GM23338 (cell line): Measurements from ENCODE around the gene SPOCK2. TPM values are rescaled to one million over a fixed set of nuclear protein-coding genes. Genes with fewer than 3 reads are reported as not detected.

Experiments used
- ATAC-seq: fragments of 200-7000 bp; cut with Tn5 transposase; 3 replicates; pipeline ENCODE4 v1.9.1; 2020
- DNase-seq: peaks from one replicate; pipeline ENCODE4 v3.0.0-alpha.2; 2015; ENCODE audit warnings: low spot score
- H2AFZ ChIP-seq: fragments of 200-600 bp; sonication (generic); 2 replicates; pipeline ENCODE4 v1.8.0; 2016; ENCODE audit warnings: antibody characterized with exemption, mild to moderate bottlenecking, moderate library complexity
- H3F3A ChIP-seq: fragments of 200-600 bp; sonication (generic); replicated peaks from 2 replicates; pipeline ENCODE4 v1.8.0; 2017; ENCODE audit warnings: antibody characterized with exemption, mixed run types, low read depth
- H3K27ac ChIP-seq: fragments of 200-600 bp; sonication (generic); 2 replicates; pipeline ENCODE4 v1.6.1; 2016; ENCODE audit warnings: low read depth
- H3K27me3 ChIP-seq: fragments of 200-600 bp; sonication (generic); 2 replicates; pipeline ENCODE4 v1.8.0; 2016; ENCODE audit warnings: mild to moderate bottlenecking, mixed run types, moderate library complexity; ENCODE audit not compliant: insufficient read depth
- H3K36me3 ChIP-seq: fragments of 200-600 bp; sonication (generic); 2 replicates; pipeline ENCODE4 v1.8.0; 2016; ENCODE audit warnings: mild to moderate bottlenecking; ENCODE audit not compliant: insufficient read depth
- H3K4me1 ChIP-seq: fragments of 200-600 bp; sonication (generic); 2 replicates; pipeline ENCODE4 v1.8.0; 2016; ENCODE audit warnings: mild to moderate bottlenecking, moderate library complexity; ENCODE audit not compliant: insufficient read depth
- H3K4me2 ChIP-seq: fragments of 200-600 bp; sonication (generic); 2 replicates; pipeline ENCODE4 v1.7.1; 2017; ENCODE audit warnings: mixed run types
- H3K4me3 ChIP-seq: fragments of 200-600 bp; sonication (generic); 2 replicates; pipeline ENCODE4 v1.6.1; 2016; ENCODE audit warnings: mixed run types
- H3K79me2 ChIP-seq: fragments of 200-600 bp; sonication (generic); replicated peaks from 2 replicates; pipeline ENCODE4 v1.8.0; 2017; ENCODE audit warnings: mild to moderate bottlenecking; ENCODE audit not compliant: insufficient read depth
- H3K9me2 ChIP-seq: fragments of 200-600 bp; sonication (generic); 2 replicates; pipeline ENCODE4 v1.8.0; 2017; ENCODE audit not compliant: insufficient read depth
- H4K20me1 ChIP-seq: fragments of 200-600 bp; sonication (generic); replicated peaks from 2 replicates; pipeline ENCODE4 v1.8.0; 2017; ENCODE audit warnings: mild to moderate bottlenecking; ENCODE audit not compliant: insufficient read depth
- H3K27ac Mint-ChIP-seq: 2 replicates; pipeline ENCODE4 v1.8.0; 2020; ENCODE audit warnings: inconsistent platforms, mild to moderate bottlenecking, moderate library complexity, mixed read lengths
- H3K27me3 Mint-ChIP-seq: 3 replicates; pipeline ENCODE4 v1.8.0; 2022; ENCODE audit warnings: low read depth, mild to moderate bottlenecking, moderate library complexity, mixed read lengths, inconsistent platforms; ENCODE audit not compliant: insufficient read depth, poor library complexity
- H3K36me3 Mint-ChIP-seq: 3 replicates; pipeline ENCODE4 v1.8.0; 2021; ENCODE audit warnings: low read depth, mild to moderate bottlenecking, inconsistent platforms, moderate library complexity, mixed read lengths
- H3K4me1 Mint-ChIP-seq: 3 replicates; pipeline ENCODE4 v1.8.0; 2020; ENCODE audit warnings: mild to moderate bottlenecking, inconsistent platforms, mixed read lengths
- H3K4me3 Mint-ChIP-seq: 3 replicates; pipeline ENCODE4 v1.8.0; 2021; ENCODE audit warnings: moderate library complexity, mild to moderate bottlenecking, inconsistent platforms, mixed read lengths
- H3K9me3 Mint-ChIP-seq: 3 replicates; pipeline ENCODE4 v1.8.0; 2020; ENCODE audit warnings: moderate library complexity, mild to moderate bottlenecking, inconsistent platforms, mixed read lengths
- CREB1 ChIP-seq: fragments of 250-450 bp; sonication (Bioruptor Pico); IDR thresholded peaks from 2 replicates; pipeline ENCODE4 v1.5.0; 2020; ENCODE audit warnings: low read depth, mild to moderate bottlenecking, moderate library complexity
- EZH2phosphoT487 ChIP-seq: fragments of 200-600 bp; sonication (generic); IDR thresholded peaks from one replicate; pipeline ENCODE4 v1.8.1; 2018; ENCODE audit warnings: antibody characterized with exemption; ENCODE audit not compliant: unreplicated experiment
- NANOG ChIP-seq: IDR thresholded peaks from 2 replicates; pipeline ENCODE4 v1.6.1; 2016; ENCODE audit warnings: antibody characterized with exemption, borderline replicate concordance
- ZNF114 ChIP-seq: fragments of 250-450 bp; sonication (Bioruptor Pico); IDR thresholded peaks from 2 replicates; pipeline ENCODE4 v1.5.0; 2020; ENCODE audit warnings: mild to moderate bottlenecking, moderate library complexity
- ZNF331 ChIP-seq: fragments of 250-450 bp; sonication (Bioruptor Pico); IDR thresholded peaks from 2 replicates; pipeline ENCODE4 v1.5.0; 2020; ENCODE audit warnings: low read depth, mild to moderate bottlenecking, moderate library complexity
- polyA plus RNA-seq: library from polyadenylated mRNA; unstranded; fragments of >200 nt; fragmentation: Nextera tagmentation; extraction: Ambion mirVana; gene quantifications from 2 replicates; pipeline ENCODE4 v1.2.1, GENCODE V29; 2016
- total RNA-seq: library from RNA; depleted of rRNA; stranded (reverse); fragments of >200 nt; shearing (Covaris generic); gene quantifications from 2 replicates; pipeline ENCODE4 v1.2.3, GENCODE V29; 2014
- TF ChIP-seq, protein P1 (sequence below): fragments of 250-450 bp; sonication (Bioruptor Pico); IDR thresholded peaks from 2 replicates; pipeline ENCODE4 v1.5.0; 2020; ENCODE audit warnings: mild to moderate bottlenecking, moderate library complexity
- TF ChIP-seq, protein P2 (sequence below): IDR thresholded peaks from 2 replicates; pipeline ENCODE4 v1.6.1; 2016; ENCODE audit warnings: antibody characterized with exemption

The SPOCK2 gene
- total and polyA plus RNA-seq, 2 experiments from 2014 or later, result 1.3 to 3.6 TPM

DNA sequence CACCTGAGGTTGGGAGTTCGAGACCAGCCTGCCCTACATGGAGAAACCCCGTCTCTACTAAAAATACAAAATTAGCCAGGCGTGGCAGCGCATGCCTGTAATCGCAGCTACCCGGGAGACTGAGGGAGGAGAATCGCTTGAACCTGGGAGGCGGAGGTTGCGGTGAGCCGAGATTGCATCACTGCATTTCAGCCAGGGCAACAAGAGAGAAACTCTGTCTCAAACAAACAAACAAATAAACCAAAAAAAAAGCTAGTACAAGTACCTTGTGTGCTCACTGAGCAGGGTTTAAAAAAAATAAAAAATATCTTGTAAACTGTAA, 11.2 kb upstream of the SPOCK2 start (continued):
- TF ChIP-seq, protein P1, sequence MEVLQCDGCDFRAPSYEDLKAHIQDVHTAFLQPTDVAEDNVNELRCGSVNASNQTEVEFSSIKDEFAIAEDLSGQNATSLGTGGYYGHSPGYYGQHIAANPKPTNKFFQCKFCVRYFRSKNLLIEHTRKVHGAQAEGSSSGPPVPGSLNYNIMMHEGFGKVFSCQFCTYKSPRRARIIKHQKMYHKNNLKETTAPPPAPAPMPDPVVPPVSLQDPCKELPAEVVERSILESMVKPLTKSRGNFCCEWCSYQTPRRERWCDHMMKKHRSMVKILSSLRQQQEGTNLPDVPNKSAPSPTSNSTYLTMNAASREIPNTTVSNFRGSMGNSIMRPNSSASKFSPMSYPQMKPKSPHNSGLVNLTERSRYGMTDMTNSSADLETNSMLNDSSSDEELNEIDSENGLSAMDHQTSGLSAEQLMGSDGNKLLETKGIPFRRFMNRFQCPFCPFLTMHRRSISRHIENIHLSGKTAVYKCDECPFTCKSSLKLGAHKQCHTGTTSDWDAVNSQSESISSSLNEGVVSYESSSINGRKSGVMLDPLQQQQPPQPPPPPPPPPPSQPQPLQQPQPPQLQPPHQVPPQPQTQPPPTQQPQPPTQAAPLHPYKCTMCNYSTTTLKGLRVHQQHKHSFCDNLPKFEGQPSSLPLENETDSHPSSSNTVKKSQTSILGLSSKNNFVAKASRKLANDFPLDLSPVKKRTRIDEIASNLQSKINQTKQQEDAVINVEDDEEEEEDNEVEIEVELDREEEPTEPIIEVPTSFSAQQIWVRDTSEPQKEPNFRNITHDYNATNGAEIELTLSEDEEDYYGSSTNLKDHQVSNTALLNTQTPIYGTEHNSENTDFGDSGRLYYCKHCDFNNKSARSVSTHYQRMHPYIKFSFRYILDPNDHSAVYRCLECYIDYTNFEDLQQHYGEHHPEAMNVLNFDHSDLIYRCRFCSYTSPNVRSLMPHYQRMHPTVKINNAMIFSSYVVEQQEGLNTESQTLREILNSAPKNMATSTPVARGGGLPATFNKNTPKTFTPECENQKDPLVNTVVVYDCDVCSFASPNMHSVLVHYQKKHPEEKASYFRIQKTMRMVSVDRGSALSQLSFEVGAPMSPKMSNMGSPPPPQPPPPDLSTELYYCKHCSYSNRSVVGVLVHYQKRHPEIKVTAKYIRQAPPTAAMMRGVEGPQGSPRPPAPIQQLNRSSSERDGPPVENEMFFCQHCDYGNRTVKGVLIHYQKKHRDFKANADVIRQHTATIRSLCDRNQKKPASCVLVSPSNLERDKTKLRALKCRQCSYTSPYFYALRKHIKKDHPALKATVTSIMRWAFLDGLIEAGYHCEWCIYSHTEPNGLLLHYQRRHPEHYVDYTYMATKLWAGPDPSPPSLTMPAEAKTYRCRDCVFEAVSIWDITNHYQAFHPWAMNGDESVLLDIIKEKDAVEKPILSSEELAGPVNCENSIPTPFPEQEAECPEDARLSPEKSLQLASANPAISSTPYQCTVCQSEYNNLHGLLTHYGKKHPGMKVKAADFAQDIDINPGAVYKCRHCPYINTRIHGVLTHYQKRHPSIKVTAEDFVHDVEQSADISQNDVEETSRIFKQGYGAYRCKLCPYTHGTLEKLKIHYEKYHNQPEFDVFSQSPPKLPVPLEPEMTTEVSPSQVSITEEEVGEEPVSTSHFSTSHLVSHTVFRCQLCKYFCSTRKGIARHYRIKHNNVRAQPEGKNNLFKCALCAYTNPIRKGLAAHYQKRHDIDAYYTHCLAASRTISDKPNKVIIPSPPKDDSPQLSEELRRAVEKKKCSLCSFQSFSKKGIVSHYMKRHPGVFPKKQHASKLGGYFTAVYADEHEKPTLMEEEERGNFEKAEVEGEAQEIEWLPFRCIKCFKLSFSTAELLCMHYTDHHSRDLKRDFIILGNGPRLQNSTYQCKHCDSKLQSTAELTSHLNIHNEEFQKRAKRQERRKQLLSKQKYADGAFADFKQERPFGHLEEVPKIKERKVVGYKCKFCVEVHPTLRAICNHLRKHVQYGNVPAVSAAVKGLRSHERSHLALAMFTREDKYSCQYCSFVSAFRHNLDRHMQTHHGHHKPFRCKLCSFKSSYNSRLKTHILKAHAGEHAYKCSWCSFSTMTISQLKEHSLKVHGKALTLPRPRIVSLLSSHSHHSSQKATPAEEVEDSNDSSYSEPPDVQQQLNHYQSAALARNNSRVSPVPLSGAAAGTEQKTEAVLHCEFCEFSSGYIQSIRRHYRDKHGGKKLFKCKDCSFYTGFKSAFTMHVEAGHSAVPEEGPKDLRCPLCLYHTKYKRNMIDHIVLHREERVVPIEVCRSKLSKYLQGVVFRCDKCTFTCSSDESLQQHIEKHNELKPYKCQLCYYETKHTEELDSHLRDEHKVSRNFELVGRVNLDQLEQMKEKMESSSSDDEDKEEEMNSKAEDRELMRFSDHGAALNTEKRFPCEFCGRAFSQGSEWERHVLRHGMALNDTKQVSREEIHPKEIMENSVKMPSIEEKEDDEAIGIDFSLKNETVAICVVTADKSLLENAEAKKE (CRISPR knock-in tag), result no peak

DNA sequence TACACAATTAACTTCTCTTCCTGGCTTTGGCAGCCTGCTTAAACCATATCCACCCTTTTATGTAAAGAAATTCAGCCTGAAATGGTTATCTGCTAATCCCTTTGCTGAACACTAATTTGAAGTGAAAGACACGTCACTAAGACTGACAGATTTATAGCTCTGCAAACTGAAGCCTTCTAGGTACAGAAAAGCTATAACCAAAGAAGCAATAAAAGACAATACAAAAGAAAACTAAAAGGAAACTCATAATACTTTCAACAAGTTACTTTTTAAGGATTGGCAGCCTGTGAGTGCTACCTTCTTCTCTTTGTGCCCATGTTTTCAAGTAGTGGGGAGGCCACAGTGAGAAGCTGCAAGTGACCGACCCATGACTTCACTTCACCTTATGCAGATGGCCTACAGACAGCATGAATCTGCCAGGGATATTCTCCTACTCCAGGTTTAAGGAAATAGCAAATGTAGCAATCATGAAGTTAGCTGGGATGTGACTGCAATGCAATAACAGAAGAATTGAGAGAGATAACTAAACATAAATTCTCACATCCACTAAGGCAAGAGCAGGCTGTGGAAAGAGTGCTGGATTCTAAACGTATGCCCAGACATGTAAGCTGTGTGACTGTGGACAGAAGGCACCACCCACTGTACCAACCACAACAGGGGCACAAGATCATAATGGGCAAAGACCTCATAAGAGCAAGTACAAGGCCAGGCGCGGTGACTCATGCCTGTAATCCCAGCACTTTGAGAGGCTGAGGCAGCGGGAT, 10.7 kb upstream of the SPOCK2 start:
- H3K4me2 ChIP-seq, result no peak overlapping the region
- H3K79me2 ChIP-seq, result no peaks in the 10 kb centered on the region
- no peak overlapping the region for H2AFZ ChIP-seq
- H3K4me1 Mint-ChIP-seq, result peaks cover 2% of the 10 kb centered on the region; the same call in 2 of the 3 replicates
- no peaks in the 10 kb centered on the region for H3K4me1 ChIP-seq
- H3K27ac Mint-ChIP-seq, result no peak overlapping the region
- no peaks in the 10 kb centered on the region for H3K27me3 Mint-ChIP-seq
- ATAC-seq (no peak), DNase-seq (no peak)
- H3F3A ChIP-seq, result no peaks in the 10 kb centered on the region
- H3K9me2 ChIP-seq, result no peaks in the 10 kb centered on the region
- H3K27me3 ChIP-seq, result no peaks in the 10 kb centered on the region
- no peak overlapping the region for H3K4me3 Mint-ChIP-seq
- TF ChIP-seq CREB1 (no peak), ZNF114 (CRISPR knock-in tag) (no peak), NANOG (no peak), ZNF331 (CRISPR knock-in tag) (no peak), EZH2phosphoT487 (no peak)
- TF ChIP-seq, protein P2, sequence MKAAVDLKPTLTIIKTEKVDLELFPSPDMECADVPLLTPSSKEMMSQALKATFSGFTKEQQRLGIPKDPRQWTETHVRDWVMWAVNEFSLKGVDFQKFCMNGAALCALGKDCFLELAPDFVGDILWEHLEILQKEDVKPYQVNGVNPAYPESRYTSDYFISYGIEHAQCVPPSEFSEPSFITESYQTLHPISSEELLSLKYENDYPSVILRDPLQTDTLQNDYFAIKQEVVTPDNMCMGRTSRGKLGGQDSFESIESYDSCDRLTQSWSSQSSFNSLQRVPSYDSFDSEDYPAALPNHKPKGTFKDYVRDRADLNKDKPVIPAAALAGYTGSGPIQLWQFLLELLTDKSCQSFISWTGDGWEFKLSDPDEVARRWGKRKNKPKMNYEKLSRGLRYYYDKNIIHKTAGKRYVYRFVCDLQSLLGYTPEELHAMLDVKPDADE, result no peak
- no peak overlapping the region for H3K27ac ChIP-seq
- no peak overlapping the region for H3K4me3 ChIP-seq
- peaks cover 10% of the 10 kb centered on the region; the same call in 1 of the 3 replicates for H3K36me3 Mint-ChIP-seq
- no peaks in the 10 kb centered on the region for H4K20me1 ChIP-seq
- no peaks in the 10 kb centered on the region for H3K36me3 ChIP-seq
- H3K9me3 Mint-ChIP-seq, result no peaks in the 10 kb centered on the region
